HG03095 (cell line): Measurements from ENCODE around the gene TNFRSF9.
"Not testable (repeated sequence)": the region's sequence is repeated elsewhere in the genome, so short reads cannot be mapped to it uniquely, and the experiment has no call there.

Experiments used
- ATAC-seq: cut with Tn5 transposase; IDR thresholded peaks from one replicate; pipeline ENCODE4 v1.9.1; 2021; ENCODE audit warnings: moderate library complexity; ENCODE audit not compliant: unreplicated experiment

Gene TNFRSF9

DNA sequence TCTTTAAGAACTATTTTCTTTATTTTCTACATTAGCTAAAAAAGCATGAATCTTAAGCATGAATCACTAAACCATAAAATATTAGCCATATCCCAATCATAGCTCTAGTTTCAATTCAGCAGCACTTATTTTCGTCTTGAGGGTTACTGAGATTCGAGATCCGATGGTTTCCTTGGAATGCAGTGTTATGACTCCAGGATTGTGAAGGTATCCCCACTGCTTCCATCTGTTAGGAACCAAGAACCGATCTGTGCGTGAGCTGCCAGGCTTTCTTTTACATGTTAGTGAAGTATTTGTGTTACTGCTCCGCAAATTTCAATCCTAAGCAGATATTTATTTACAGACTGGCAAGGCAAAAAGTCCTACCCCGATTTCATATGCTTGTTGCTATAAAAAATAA is 18.8 kb downstream of the TNFRSF9 start:
- no peak for ATAC-seq

DNA sequence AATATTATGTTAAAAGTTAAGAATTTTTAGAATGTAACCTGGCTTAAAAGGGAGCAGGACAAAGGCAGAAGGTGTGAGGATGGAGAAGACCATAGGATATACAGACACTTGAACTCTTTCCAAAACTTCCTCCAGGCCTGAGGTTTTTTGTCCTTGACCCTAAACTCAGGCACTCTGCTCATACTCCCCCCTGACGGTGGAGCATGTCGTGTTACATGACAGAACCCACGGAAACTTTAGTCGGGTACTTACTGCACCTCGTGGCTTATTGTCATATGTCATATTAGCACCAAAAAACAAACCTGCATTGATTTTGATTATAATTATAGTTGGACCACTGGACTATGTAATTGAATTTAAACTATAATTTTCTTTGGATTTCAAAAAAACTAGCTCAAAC is 20.8 kb downstream of the TNFRSF9 start:
- ATAC-seq = no peak

DNA sequence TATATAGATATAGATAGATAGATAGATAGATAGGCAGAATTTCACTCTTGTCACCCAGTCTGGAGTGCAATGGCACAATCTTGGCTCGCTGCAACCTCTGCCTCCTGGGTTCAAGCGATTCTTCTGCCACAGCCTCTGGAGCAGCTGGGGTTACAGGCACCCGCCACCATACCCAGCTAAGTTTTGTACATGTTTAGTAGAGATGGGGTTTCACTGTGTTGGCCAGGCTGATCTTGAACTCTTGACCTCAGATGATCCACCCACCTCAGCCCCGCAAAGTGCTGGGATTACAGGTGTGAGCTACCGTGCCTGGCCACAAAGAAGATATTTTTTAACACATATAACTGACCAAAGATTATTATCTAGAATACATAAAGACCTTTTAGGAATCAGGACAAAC is 22.7 kb downstream of the TNFRSF9 start:
- not testable (repeated sequence) for ATAC-seq

DNA sequence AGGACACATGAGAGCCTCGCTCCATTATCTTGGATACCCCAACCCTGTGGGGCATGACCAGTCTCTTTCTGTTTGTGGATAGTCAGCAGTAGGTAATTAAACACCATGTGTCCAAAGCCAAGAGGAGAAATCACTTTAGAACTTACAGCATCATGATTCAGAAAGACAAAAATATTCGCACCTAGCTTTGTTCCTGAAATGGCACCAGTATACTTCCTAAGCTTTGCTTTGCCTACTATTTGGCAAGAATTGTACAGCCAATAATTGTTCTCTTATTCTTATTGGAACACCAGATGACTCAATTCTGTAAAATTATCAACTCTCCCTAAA is 24.2 kb downstream of the TNFRSF9 start:
- ATAC-seq = no peak

DNA sequence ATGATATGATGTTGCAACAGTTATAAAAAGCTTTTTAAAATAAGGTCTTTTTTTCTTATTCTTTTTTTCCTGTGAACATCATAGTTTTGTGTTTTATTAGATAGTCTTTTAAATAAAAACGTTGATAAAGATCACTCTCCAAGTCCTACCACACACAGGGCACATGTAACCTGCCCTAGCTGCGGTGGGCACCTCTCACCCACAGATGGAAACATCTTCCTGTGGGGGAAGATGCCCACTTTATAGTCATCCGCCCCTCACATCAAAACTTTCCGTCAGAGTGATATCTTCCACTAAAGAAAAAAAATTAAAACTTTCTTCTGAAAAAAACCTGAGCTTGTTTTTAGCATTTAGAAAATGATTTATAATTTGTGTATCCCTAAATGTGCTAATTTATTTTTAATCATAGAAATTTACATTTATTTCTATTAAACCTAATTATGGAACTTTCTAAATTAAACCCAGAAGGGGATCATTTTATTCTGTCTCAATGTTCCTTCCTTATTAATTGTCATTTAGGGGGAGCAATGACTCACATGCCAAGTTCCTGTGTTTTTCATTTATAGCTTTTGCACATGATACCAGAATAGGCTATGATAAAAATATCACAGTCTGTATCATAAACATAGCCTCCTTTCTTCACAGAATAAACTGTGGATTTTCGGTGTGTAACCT is 24.7 kb downstream of the TNFRSF9 start:
- ATAC-seq = no peak

DNA sequence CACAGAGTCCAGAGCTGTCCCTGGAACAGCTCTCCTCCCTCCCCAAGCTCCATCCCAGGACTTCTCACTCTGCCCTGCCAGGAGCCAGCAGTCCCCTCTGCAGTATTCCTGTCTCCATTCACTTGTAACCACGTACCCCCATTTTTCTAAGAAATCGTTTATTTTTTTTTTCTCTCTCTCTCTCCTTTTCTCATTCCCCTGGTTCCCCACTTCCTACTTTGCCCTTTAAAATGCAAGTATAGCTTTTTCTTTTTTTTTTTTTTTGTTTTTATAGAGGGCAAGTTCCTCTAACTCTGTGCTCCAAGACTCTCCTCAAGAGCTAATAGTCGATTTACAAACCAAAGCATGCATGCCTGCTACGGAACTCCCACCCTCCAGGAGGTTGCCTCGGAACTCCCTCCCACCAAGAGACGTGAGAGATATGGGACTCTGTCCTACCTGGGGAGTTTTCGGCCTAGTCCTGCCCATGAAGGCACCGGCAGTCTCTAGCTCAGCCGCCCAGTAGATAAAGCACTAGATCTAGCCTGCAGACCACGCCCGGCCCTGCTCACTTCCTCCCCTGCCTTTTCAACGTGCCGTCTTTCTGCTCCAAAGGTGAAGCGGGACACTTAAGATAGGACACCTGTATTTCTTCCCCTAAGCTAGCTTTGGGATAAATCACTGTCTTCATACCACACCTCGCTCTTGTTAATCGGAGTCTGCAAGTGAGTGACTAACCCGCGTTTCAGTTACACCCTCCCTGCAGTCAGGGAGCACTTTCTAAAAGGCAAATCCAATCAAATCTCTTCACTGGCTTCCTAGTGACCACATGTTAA is 27.7 kb downstream of the TNFRSF9 start:
- ATAC-seq = no peak

DNA sequence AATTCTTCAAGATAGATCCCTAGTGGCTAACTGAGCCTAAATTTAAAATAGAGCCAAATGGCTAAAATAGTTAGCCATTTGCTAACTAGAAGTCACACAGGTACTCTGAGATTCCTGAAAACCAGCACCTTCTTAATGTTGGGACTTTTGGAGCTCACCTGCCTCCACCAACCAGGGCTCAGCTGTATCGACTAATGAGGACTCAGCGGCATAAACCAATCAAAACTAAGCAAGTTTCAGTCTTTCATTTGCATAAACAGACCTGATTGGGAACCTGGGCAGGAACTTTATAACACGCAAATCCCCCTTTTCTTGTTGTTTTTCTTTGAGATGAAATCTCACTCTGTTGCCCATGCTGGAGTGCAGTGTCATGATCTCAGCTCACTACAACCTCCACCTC is 28.5 kb downstream of the TNFRSF9 start:
- no peak for ATAC-seq

DNA sequence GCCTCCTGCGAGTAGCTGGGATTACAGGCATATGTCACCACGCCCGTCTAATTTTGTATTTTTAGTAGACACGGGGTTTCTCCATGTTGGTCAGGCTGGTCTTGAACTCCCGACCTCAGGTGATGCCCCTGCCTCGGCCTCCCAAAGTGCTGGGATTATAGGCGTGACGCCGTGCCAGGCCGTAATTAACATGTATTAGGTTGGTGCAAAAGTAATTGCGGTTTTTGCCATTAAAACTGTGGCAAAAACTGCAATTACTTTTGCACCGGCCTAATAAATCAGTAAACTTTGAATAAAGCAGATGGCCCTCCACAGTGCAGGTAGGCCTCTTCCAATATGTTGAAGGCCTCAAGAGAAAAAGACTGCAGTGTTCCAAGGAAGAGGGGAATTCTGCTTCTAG is 35.4 kb downstream of the TNFRSF9 start:
- no peak for ATAC-seq

DNA sequence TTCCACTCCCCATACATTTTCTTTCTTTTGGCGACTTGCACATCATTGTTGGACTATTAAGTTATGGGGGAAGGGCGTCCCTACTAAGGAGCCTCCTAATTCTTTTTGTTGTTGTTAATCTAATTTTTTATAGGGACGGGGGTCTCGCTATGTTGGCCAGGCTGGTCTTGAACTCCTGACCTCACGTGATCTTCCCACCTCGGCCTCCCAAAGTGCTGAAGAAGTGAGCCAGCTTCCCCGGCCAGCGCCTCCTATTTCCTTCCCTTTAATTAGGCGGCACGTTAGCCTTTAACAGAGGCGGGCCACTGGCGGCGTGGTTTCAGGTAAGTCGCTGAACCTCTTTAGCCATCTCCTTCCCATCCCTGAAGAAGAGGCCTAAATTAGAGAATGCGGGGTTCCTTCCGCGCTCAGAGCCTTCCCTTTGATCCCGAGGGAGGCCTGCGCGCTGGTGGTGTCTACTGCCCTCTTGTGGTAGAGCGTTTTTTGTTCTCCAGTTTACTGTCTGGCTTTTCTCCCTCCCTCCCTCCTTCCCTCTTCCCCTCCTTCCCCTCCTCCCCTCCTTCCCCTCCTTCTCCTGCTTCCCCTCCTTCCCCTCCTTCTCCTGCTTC is 38.1 kb downstream of the TNFRSF9 start:
- ATAC-seq = no peak

DNA sequence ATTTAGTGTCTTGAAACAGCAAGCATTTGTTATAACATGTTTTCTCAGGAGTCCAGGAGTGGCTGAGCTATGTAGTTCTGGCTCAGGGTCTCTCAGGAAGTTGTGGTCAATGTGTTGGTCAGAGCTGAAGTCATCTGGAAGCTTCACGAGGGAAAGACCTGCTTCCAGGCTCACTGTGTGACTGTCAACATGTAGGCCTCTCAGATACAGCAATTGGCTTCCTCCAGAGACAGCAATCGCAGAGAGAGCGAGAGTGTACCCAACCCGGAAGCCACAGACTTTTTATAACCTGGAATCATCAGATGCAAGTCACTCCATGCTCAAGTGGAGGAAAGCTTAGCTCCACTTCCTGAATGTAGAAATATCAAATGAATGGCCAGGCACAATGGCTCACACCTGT is 40.9 kb downstream of the TNFRSF9 start:
- ATAC-seq = no peak

DNA sequence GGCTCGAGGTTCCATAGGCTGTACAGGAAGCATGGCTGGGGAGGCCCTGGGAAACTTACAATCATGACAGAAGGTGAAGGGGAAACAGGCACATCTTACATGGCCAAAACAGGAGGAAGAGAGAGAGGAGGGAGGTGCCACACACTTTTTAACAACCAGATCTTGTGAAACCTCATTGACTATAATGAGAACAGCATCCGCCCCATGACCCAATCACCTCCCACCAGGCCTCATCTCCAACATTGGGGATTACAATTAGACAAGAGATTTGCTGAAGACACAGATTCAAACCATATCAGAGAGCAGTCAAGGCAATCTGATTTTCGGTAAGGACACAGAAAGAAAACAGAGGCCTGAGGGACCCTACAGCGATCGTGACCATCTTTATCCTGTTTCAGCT is 41.7 kb downstream of the TNFRSF9 start:
- no peak for ATAC-seq

DNA sequence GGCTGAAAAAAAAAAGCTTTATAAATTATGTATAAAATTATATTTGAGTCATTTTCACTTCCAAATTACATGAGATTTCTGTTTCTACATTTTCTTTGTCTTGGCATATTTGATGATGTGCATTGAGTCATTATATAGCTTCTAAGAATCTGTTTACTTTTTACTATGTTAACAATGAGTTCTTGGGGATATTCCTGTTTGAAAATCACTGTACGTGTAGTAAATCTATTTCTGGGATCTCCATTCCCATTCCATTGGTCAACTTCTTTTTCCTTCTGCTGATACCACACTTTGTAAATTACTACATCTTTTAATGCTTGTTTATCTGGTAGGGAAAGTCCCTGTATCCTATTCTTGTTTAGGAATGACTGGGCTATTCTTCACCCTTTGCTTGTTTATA is 43.6 kb downstream of the TNFRSF9 start:
- no peak for ATAC-seq

DNA sequence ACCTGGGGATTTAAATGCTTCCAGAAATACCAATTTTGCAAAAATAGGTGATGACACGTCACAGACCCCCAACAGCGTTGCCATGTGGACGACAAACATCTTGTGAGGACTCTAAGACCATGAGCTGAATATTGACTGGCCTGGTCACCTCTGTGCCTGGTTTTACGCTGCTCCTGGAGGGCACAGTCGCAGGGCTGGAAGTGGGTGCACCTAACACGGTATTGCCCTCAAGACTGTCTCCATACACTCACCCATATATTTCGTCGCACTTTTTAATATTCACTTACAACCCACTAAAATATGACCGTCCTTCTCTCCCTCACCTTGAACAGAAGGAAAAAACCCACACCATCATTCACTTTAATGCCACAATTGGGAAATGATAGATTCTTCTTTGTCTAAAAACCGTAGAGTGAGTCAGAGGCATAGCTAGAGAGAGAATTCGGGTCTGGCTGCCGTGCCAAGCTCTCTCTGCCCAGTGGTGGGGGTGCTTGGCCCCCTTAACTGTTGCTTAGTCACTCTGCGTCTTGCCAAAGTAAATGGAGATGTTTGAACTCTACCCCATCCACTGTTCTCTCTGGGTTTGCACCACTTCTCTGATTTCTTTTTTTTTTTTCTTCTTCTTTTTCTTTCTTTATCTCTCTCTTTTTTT is 47.0 kb downstream of the TNFRSF9 start:
- ATAC-seq = no peak

DNA sequence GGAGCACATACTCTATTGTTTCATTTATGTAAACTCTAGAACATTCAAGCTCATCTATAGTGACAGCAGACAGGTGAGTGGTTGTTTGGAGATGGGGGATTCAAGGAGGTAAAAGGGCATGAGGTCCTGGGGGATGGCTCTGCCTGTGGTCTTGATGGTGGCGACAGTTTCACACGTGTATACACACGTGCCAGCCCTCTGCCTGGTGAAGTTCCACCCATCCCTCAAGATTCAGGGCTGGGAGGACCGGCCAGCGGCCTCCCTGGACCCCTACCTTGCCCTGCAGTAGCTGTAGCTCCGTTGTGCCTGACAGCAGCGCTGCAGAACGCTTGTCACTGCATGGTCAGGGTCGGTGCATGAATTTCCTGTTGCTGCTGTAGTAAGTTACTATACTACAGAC is 48.8 kb downstream of the TNFRSF9 start:
- no peak for ATAC-seq

DNA sequence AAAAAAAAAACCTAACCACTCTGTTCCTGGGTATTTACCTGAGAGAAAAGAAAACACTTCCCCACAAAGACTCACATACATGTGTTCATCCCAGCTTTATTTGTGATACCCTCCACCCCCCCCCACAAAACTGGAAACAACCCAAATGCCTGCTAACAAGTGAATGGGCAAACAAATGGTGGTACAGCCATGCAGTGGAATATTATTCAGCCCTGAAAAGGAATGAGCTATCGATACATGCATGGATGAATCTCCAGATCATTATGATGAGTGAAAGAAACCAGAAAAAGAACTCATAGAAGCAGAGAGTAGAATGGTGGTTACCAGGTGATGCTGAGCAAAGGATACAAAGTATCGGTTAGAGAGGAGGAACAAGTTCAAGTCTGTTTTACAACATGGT is 49.8 kb downstream of the TNFRSF9 start:
- ATAC-seq = no peak

DNA sequence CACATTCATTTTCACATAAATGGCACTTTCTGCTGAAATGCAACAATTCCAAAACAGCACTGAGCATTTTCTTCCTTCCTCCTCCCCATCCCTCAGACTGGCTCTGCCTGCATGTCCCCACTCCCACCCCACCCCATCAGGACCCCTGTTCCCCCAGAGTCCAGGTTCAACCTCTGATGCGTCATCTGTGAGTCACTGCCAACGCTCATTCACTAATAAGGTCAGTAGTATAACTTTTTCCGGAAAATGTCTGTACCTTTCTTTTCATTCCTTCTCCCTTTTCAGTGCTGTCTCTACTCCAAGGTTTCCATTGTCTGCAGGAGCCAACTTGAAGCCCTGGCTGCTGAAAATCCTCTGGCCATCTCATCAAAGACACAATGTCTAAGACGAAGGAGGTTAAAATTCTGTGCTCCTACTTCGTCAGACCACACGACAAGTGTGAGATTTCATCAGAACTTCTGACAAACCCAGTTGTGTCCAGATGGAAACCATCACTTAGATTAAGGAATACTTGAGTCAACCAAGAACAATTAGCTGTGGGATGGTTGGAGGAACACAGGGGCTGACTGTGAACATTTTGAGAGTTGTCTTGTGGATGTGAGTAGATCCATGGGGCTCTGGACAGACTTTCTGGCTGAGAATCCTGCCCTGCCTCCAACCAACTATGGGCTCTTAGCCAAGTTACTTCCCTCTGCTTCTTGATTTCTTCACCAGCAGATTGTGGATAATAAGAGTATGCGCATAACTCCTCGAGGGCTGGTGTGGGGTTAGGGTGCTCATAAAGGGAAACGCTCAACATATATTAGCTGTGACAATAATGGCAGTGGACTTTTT is 52.2 kb downstream of the TNFRSF9 start:
- ATAC-seq = no peak

DNA sequence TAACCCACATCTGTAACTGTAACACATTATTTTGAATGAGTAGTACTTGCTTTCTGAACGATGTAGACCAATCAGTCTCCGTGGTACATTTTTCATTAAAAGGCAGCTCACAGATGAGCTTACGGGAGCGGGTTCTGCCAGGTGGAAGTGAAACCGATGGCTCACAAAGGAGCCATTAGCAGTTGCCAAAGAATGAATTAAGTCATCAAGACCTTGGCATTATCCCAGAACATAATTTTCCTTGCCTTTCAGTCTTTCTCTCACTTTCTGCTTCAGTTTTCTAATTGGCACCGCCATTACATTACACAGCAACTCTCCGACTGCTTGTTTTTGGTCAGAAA is 54.3 kb downstream of the TNFRSF9 start:
- ATAC-seq = no peak

DNA sequence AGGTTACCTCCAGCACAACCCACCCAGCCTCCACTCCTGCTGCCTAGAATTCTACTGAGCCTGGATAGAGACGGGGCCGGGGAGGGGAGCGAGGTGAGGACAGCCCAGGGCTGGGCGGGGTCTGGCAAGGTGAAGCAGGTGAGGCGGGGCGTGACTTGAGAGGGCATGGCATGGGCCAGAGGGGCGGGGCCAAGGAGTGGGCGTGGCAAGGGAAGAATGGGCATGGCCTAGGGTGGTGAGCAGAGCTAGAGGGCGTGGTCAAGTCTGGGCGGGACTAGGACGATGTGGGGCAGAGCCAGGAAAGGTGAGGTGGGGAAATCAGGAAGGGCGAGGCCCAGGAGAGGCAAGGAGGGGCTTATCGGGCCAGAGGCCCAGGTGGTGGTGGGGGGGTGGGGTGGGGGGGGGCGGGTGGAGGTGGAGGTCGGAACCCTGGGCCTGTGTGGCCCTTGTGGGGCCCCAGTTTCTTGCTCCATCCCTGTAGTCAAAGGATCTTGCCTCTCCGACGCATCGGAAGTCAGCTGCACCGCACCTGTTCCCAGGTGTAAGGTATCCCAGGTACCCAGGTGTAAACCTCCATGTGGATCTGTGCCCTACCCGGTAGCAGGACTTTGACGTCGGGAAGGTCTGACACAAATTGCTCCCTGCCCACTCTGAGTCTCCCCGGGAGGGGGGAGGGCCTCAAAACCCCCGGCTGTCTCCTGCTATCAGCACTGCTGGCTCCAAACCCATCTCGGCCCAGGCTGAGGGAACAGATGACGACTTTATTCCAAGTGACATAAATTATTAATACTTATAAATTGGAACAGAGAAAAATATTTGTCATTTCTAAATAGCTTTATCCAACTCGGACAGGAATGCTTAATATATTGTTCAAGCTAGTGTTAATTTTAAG is 54.9 kb downstream of the TNFRSF9 start:
- ATAC-seq = no peak

DNA sequence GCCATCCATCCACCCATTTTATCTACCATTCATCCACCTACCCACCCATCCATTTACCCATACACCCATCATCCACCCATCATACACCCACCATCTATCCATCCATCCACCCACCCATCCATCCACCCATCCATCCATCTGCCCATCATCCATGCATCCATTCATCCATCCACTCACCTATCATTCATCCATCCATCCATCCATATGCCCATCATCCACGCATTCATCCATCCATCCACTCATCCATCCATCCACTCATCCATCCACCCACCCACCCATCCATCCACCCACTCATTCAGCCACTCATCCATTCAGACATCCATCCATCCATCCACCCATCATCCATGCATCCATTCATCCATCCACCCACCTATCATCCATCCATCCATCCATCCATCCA is 55.9 kb downstream of the TNFRSF9 start:
- ATAC-seq = no peak

DNA sequence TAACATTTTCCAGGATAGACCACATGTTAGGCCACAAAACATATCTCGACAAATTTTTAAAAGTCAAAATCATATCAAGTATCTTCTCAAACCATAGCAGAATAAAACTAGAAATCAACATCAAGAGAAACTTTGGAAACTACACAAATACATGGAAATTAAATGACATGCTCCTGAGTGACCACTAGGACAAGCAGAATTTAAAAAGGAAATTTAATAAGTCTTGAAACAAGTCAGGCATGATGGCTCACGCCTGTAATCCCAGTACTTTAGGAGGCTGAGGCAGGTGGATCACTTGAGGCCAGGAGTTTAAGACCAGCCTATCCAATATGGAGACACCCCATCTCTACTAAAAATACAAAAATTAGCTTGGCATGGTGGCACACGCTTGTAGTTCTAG is 61.4 kb downstream of the TNFRSF9 start:
- no peak for ATAC-seq
